Diencephalon (tissue), 1 donor: ENCODE results near the gene PCSK9. TPM values are rescaled to one million over a fixed set of nuclear protein-coding genes. Genes with fewer than 3 reads are reported as not detected.

Experiments
- total RNA-seq: library from RNA; depleted of rRNA; stranded (reverse); fragments of >200 nt; gene quantifications from one replicate; pipeline ENCODE4 v1.2.3, GENCODE V29; 2014

The PCSK9 gene
- 0.23 TPM for total RNA-seq

GRCh38 chr1:55039342-55040082 is at the start of gene PCSK9:
Gene PCSK9 (plus strand): TSS chr1:55039548. CDS start chr1:55039838, 290 bp downstream.

GRCh38 chr1:54998677-54999076 is 40.7 kb upstream of the PCSK9 start, which contains the start of gene BSND:
Gene BSND (plus strand): TSS chr1:54998933. CDS start chr1:54999187, 254 bp downstream.

Other genes starting within 250 kb of the PCSK9 start
- gene TTC22, start 238.2 kb upstream of the PCSK9 start, total RNA-seq: 1.2 TPM
- gene DHCR24, start 152.4 kb upstream of the PCSK9 start, total RNA-seq: 53.3 TPM
- gene TMEM61, start 58.9 kb upstream of the PCSK9 start, total RNA-seq: 1.4 TPM
- gene BSND, start 40.6 kb upstream of the PCSK9 start, total RNA-seq: not detected
- gene USP24, start 175.8 kb downstream of the PCSK9 start, total RNA-seq: 65.7 TPM